ENCODE data around the gene ZNF132. TPM values are rescaled to one million over a fixed set of nuclear protein-coding genes. Genes with fewer than 3 reads are reported as not detected.
"Not testable (repeated sequence)": the region's sequence is repeated elsewhere in the genome, so short reads cannot be mapped to it uniquely, and the experiment has no call there.

Gene ZNF132
- 0.28 and 0.52 TPM in 2 replicates for total RNA-seq
- long read RNA-seq: 0 reads

DNA sequence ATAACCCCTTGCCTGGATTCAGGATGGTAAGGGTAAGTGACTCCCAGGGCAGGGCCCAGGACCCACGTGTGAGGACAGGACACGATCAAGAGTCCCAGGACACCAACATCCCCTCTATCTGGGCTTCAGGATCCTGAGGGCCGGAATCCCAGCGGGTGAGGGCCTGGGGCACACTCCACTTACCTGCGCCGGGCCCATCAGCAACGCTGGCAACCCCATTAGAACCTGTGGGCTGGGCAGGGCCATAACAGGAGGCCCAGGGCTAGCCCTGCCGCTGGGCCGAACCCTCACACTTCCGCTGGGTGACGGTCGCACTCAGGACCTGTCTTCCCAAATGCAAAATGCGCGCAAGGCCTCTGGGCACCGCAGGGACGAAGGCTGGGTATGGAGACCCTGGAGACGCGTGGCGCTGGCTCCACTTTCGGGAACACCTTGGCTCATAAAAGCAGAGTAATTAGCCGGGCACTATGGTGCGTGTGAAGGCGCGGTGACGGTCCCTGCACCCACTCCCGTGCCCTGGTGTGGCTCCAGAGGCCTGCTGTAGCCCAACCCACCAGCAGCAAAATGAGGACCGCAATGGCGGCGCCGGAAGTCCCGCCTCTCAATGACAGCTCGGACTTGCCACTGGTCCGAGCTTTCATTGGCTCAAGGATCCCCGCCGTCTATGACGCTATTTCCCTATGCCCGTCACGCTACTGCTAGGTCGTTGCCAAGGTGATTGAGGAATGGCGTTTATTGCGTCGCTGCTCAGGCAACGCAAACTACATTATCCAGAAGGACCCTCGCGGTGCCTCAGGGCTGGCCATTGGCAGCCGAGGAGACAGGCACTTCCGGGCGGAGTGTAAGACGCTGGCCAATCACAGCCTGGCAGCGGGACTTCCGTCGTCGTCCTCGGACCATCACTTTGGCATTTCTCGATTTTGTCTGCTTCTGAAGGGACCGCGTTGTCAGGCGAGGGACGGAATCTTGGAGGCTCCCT, at the start of gene ZNF132:
Gene ZNF132 (minus strand): TSS at position 578 of the 979 bp plus-strand sequence. CDS start 332 bp downstream, at position 246.
- peaks cover 5% of the 10 kb centered on the region for H3K27me3 Mint-ChIP-seq (ENCODE audit: low read depth)
- H3K4me3 Mint-ChIP-seq: peak within 1 kb of the TSS; percentile 67

DNA sequence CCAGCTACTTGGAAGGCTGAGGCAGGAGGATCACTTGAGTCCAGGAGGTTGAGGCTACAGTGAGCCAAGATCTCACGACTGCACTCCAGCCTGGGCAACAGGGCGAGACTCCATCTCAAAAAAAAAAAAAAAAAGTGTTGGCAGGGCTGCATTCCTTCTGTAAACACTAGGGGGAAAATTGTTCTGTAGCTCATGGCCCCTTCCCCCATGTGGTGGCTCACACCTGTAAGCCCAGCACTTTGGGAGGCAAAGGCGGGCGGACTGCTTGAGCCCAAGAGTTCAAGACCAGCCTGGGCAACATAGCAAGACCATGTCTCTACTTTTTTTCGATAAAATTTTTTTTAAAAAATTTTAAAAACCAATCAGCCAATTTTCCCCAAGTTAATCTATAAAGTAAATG, 44.4 kb upstream of the ZNF132 start:
- not testable (repeated sequence) for DNase-seq (ENCODE audit: low read depth, low spot score); H3K36me3 Mint-ChIP-seq (ENCODE audit: low read depth); H3K4me3 Mint-ChIP-seq; H3K27me3 Mint-ChIP-seq (ENCODE audit: low read depth); H3K27ac Mint-ChIP-seq (ENCODE audit: unreplicated experiment); H3K9me3 Mint-ChIP-seq; H3K4me1 Mint-ChIP-seq
- TF ChIP-seq, protein P1, sequence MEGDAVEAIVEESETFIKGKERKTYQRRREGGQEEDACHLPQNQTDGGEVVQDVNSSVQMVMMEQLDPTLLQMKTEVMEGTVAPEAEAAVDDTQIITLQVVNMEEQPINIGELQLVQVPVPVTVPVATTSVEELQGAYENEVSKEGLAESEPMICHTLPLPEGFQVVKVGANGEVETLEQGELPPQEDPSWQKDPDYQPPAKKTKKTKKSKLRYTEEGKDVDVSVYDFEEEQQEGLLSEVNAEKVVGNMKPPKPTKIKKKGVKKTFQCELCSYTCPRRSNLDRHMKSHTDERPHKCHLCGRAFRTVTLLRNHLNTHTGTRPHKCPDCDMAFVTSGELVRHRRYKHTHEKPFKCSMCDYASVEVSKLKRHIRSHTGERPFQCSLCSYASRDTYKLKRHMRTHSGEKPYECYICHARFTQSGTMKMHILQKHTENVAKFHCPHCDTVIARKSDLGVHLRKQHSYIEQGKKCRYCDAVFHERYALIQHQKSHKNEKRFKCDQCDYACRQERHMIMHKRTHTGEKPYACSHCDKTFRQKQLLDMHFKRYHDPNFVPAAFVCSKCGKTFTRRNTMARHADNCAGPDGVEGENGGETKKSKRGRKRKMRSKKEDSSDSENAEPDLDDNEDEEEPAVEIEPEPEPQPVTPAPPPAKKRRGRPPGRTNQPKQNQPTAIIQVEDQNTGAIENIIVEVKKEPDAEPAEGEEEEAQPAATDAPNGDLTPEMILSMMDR (conservative IDR thresholded peaks at IDR 0.05): peak; percentile 28

More for the DNA sequence above, at the start of gene ZNF132:
- TF ChIP-seq, protein P1 (conservative IDR thresholded peaks at IDR 0.05): no peak
- peaks cover 35% of the 10 kb centered on the region for H3K36me3 Mint-ChIP-seq (ENCODE audit: low read depth)
- H3K9me3 Mint-ChIP-seq: peaks cover 27% of the 10 kb centered on the region
- no peaks in the 10 kb centered on the region for H3K4me1 Mint-ChIP-seq
- DNase-seq (ENCODE audit: low read depth, low spot score): peak; percentile 9
- H3K27ac Mint-ChIP-seq (ENCODE audit: unreplicated experiment): no peak within 1 kb of the TSS

DNA sequence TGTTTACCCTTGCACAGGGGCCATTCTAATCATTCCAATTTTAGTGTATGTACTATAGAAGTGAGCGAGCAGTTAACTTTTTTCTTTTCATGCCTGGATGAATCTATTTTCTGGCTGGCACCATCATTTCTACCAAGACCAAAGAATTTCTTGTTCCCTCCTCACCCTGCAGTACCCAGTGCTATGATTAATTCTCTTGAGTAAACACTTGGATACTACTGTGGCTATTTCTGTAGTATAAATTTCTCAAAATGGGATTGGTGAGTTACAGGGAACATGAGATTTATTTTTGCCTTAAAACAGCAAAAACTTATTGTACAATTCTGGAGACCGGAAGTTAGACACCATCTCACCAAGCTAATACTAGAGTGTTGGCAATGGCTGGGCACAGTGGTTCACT, 43.8 kb upstream of the ZNF132 start:
- no peak for DNase-seq (ENCODE audit: low read depth, low spot score)
- peaks cover 3% of the 10 kb centered on the region for H3K4me1 Mint-ChIP-seq
- H3K27ac Mint-ChIP-seq (ENCODE audit: unreplicated experiment): no peak overlapping the region
- peaks cover 2% of the 10 kb centered on the region for H3K36me3 Mint-ChIP-seq (ENCODE audit: low read depth)
- TF ChIP-seq, protein P1 (conservative IDR thresholded peaks at IDR 0.05): no peak
- H3K4me3 Mint-ChIP-seq: no peak overlapping the region
- no peaks in the 10 kb centered on the region for H3K27me3 Mint-ChIP-seq (ENCODE audit: low read depth)
- no peaks in the 10 kb centered on the region for H3K9me3 Mint-ChIP-seq

DNA sequence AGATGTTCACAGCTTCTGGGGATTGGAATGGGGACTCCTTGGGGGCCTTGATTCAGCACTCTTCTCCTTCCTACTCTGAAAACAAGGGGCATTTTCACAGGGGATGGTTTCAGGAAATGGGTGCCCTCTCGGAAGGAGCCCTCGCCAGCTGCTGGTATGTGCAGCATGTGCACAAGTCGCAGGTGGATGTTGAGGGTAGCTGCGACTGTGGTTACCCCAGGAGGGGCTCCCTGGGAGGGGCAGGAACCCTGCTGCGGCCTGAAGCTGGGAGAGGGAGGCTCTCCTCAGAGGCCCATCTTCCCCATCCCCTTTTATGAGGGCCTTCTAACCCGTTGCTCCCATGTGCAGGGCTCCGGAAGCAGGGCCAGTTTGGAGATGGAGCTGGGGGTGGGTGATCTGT, 42.4 kb upstream of the ZNF132 start:
- Mint-ChIP-seq H3K36me3 (ENCODE audit: low read depth) (peaks cover 2% of the 10 kb centered on the region), H3K4me1 (peaks cover 3% of the 10 kb centered on the region), H3K27me3 (ENCODE audit: low read depth) (no peaks in the 10 kb centered on the region), H3K9me3 (no peaks in the 10 kb centered on the region), H3K4me3 (peak overlapping the region; percentile 38), H3K27ac (ENCODE audit: unreplicated experiment) (no peak overlapping the region)
- DNase-seq (ENCODE audit: low read depth, low spot score): no peak
- TF ChIP-seq, protein P1 (conservative IDR thresholded peaks at IDR 0.05): no peak

DNA sequence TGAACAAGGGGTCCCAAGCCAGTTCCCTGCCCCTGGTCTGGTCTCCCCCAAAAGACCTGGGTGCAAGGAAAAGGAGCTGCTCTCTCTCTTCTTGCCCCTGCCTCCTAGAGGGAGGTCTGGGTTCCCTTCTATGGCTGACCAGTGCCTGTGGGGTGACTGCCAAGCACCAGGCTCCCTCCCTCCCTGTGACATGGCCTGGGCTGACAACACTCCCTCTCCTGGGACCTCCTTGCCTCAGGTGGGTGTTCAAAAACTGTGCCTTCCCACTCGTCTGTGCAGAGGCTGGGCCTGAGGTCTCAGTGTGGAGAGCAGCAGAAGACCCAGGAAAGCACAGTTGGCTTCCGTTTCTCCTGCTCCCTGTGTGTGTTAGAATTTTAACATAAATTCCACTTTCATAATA, 40.9 kb upstream of the ZNF132 start:
- H3K27me3 Mint-ChIP-seq (ENCODE audit: low read depth): peaks cover 4% of the 10 kb centered on the region
- peaks cover 2% of the 10 kb centered on the region for H3K36me3 Mint-ChIP-seq (ENCODE audit: low read depth)
- H3K4me3 Mint-ChIP-seq: peak overlapping the region; percentile 34
- H3K9me3 Mint-ChIP-seq: no peaks in the 10 kb centered on the region
- DNase-seq (ENCODE audit: low read depth, low spot score): no peak
- TF ChIP-seq, protein P1 (conservative IDR thresholded peaks at IDR 0.05): no peak
- H3K27ac Mint-ChIP-seq (ENCODE audit: unreplicated experiment): no peak overlapping the region
- H3K4me1 Mint-ChIP-seq: peaks cover 11% of the 10 kb centered on the region
